GM19328 (cell line): ENCODE results near the gene BANF1.
A peak's percentile ranks its signal among the peaks of the same experiment; 100 is the strongest.

ENCODE experiments used
- ATAC-seq: cut with Tn5 transposase; IDR thresholded peaks from one replicate; pipeline ENCODE4 v1.9.1; 2021; ENCODE audit warnings: mild to moderate bottlenecking, moderate library complexity; ENCODE audit not compliant: unreplicated experiment

The BANF1 gene

GRCh38 chr11:65977621-65978390 is 24.5 kb upstream of the BANF1 start:
- no peak for ATAC-seq

GRCh38 chr11:65978391-65979238 is 23.7 kb upstream of the BANF1 start:
- no peak for ATAC-seq

GRCh38 chr11:65979261-65979759 is 23.0 kb upstream of the BANF1 start:
- ATAC-seq: no peak

GRCh38 chr11:65981101-65981740 is 21.1 kb upstream of the BANF1 start:
- no peak for ATAC-seq

- no peak for ATAC-seq
These were observed 20.1 kb upstream of the BANF1 start for GRCh38 chr11:65981972-65982823.

- ATAC-seq: no peak
These were observed 19.3 kb upstream of the BANF1 start for GRCh38 chr11:65982824-65983588.

GRCh38 chr11:65983589-65983987 is 18.7 kb upstream of the BANF1 start:
- ATAC-seq: no peak

- ATAC-seq: no peak
These were observed 15.0 kb upstream of the BANF1 start for GRCh38 chr11:65987336-65987735.

GRCh38 chr11:65988791-65989592 is 13.3 kb upstream of the BANF1 start:
- ATAC-seq: peak; percentile 87

GRCh38 chr11:65992056-65992455 is 10.2 kb upstream of the BANF1 start:
- ATAC-seq: no peak

GRCh38 chr11:65997286-65997685 is 5.0 kb upstream of the BANF1 start:
- no peak for ATAC-seq

GRCh38 chr11:66002648-66003225 is 434 bp downstream of the BANF1 start:
- ATAC-seq: peak; percentile 45

- no peak for ATAC-seq
These were observed 988 bp downstream of the BANF1 start for GRCh38 chr11:66003291-66003690.

GRCh38 chr11:66004186-66004585 is 1.9 kb downstream of the BANF1 start:
- ATAC-seq: no peak

GRCh38 chr11:66006134-66006890 is 4.0 kb downstream of the BANF1 start:
- ATAC-seq: no peak

- no peak for ATAC-seq
These were observed 4.5 kb downstream of the BANF1 start for GRCh38 chr11:66006891-66007176.

- no peak for ATAC-seq
These were observed 4.9 kb downstream of the BANF1 start for GRCh38 chr11:66007201-66007634.

- ATAC-seq: no peak
These were observed 5.8 kb downstream of the BANF1 start for GRCh38 chr11:66008095-66008467.
